Kasumi-1 (cell line): ENCODE measurements around the gene KBTBD8.

ENCODE experiments used
- DNase-seq, 2 experiments: peaks; one replicate each; lab custom pipeline; 2025; lab: John Stamatoyannopoulos, UW

Gene KBTBD8, protein sequence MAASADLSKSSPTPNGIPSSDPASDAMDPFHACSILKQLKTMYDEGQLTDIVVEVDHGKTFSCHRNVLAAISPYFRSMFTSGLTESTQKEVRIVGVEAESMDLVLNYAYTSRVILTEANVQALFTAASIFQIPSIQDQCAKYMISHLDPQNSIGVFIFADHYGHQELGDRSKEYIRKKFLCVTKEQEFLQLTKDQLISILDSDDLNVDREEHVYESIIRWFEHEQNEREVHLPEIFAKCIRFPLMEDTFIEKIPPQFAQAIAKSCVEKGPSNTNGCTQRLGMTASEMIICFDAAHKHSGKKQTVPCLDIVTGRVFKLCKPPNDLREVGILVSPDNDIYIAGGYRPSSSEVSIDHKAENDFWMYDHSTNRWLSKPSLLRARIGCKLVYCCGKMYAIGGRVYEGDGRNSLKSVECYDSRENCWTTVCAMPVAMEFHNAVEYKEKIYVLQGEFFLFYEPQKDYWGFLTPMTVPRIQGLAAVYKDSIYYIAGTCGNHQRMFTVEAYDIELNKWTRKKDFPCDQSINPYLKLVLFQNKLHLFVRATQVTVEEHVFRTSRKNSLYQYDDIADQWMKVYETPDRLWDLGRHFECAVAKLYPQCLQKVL

DNA sequence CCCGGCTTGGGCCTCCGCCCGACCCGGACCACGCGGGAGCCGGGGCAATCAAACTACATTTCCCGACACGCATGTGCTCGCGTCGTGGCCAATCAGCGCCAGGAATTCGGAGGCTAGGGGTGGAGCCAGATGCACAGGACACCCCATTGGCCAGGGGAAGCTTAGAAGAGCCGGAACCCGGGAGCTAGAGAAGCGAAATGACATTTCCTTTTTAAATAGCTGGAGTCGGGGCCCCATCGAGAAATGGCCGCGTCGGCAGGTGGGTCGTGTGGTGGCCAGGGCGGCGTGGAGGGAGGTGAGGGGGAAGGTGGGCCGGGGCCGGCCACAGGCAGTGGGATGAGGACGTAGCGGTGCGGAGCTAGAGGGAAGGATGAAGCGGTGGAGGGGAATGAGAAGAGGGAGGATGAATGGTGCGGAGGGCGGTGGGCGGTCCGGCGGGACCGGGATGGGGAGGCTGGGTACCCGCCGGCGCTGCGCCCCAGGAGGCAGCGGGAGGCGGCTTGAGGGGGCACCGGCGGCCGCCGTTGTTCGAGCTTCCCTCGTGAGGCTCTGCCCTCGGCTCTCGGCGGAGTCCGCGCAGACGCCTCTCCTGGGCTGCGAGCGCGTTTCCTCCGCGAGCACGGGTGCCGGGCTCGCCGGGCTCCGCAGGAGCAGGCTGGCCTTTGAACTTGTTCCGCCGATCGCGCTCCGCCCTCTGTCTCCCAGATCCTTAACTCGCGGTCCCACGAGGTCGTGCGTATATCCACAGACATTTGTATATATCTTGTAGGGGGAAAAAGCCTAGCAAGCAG, at the start of gene KBTBD8:
KBTBD8 (plus strand) TSS at position 195 of the 791 bp plus-strand sequence; CDS start at position 244, 49 bp downstream.
- peak; percentile 98 to 100 for DNase-seq

DNA sequence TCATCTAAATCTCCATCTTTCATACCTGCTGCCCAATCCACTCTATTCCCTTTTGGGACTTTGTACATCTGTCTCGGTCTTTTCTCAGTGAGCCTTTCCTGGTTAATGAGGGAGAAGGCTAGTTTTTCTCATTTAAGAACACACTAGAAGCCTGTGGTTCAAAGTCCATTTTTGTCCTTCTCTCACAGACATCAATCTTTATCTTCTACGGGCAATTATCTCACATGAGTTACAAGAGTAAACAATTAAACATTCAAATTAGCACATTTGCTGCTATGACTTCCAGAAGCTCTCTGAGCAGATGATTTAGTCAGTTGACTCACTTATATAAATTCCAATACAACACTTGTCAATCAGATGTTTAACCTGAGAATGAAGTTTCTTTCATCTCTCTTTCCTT, 49.3 kb upstream of the KBTBD8 start:
- no peak for DNase-seq

DNA sequence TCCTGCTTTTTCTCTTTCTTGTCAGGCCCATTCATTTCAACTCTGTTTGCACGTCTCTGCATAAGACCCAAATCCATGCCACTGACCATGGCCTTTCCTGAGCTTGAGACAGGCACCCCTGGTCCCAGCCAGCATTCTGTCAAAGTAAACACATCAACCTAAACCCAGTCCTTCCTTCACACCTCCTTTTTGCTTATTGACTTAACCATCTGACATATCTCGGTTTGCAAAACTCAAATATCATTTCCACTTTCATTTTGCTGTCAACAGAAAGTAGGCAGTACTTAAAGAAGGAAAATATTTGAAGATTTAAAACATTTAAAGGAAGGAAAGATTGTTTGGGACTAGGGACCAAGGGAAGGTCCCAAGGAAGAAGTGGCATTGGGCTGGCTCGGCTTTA, 48.2 kb upstream of the KBTBD8 start:
- DNase-seq = no peak

DNA sequence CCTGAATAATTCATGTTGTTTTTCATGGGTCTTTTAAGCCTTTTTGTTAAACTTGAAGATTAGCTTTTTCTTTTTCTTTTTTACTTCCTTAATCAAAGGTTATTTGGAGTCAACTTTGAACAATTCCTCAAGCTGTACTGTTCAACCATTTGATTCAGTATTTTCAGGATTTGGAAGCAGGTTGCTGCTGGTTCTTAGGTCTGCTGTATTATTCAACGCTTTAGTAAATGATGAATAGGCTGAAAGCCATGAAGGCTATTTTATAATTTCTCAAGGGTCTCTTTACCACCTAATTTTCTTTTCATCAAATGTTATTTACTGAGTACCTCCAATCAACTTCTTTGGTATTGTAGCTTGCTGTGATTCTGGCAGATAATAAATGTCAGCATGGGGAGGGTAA, 45.8 kb upstream of the KBTBD8 start:
- DNase-seq = no peak

DNA sequence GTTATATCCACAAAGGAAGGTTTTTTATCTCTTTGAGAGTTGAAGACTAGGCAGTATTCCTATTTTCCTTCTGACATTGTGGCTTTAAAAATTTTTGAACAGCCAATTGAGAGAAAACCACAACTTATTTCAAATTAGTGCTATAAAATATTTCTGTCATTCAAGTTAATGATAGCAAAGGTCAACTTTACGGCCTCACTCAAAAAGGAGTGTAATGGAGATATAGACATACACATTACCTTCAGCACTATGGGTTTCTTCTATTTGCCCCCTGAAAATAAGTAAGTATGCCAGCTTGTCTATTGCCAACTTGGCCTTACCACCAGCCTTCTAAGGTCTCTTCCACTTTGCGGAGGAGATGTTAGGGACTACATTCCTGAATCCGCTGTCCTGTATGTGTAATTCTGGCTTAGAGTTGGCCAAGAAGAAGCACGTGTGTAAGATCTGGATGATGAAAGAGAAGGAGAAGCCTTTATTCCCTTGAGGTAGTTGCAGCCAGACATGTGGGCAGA, 44.1 kb upstream of the KBTBD8 start:
- no peak for DNase-seq

DNA sequence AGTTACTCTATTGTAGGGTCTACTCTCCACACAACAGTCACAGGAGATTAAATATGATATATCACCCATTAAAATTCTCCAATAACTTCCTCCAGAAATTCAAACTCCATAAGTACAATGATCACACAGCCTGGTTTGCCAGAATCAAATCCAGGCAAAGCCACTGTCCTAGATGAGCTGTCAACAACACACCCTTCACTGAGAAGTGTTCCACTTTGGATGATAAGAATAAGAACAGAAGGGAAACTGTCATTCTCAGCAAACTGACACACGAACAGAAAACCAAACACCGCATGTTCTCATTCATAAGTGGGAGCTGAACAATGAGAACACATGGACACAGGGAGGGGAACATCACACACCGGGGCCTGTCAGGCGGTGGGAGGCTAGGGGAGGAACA, 41.4 kb upstream of the KBTBD8 start:
- DNase-seq = no peak

DNA sequence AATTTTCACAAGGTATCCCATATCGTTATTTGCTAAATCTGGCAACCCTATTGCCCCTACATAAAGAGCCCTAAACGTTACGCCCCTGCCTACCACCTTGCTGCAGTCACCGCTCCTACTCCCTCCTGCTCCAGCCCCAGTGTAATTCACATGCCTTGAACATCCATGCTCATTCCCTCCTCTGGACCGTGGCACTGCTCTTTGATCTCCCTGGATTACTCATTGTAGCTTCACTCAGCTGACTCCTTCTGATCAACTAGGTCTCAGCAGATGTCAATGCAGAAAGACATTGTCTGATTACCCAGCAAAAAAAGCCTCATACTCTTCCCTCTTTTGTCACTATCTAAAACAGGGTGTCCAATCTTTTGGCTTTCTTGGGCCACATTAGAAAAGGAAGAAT, 40.7 kb upstream of the KBTBD8 start:
- DNase-seq = no peak

DNA sequence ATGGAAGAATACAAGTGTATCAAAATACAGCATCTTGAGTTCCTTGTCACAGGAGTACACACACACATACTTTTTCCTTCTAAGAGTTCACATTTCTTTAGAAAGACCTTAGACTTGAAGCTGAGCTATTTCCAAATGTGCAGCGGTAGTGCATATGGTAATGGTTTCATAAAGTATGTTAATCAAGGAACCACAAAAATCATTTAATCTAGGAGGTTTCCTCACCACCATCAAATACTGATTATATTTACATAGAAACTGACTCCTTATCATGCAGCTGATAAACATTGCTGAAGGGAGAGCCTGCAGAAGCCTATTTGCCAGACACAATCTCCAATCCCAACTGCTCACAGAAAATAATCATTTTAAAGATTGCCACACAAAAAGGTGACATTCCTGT, 40.0 kb upstream of the KBTBD8 start:
- DNase-seq = no peak

DNA sequence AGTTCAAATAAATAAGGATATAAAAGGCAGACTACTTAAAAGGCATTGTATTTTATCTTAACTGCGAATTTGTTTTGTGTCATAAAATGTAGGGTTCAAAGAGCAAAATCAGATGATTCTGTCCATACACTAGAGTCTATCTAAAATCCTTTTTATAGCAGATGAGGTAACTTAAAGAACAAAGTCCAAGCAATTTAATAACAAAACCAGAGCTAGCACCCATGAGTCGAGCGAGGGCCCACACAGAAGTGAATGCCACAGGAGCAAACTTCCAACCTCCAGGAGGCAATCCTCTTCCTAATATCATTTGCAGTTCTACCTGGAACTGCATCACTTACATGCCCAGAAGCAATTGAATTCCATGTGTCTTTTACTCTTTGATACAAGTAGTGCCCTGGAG, 35.4 kb upstream of the KBTBD8 start:
- no peak for DNase-seq

DNA sequence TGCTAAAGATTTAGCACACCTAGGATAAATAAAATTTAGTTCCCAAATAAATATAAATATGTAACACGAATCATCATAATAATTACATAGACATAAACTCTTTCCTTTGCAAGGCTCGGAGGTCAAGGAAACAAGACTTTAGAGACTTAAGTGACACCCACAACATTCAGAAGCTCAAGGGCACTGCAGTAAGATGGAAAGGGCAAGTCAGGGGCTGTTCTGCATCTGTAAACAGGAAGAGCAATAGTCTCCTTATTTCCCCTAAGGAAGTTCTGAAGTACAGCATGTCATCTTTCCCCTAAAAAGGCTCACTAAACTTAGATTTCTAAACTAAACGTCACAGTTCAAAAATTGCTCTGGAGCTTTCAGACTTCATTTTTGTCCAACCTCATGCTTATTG, 26.9 kb upstream of the KBTBD8 start:
- no peak for DNase-seq

DNA sequence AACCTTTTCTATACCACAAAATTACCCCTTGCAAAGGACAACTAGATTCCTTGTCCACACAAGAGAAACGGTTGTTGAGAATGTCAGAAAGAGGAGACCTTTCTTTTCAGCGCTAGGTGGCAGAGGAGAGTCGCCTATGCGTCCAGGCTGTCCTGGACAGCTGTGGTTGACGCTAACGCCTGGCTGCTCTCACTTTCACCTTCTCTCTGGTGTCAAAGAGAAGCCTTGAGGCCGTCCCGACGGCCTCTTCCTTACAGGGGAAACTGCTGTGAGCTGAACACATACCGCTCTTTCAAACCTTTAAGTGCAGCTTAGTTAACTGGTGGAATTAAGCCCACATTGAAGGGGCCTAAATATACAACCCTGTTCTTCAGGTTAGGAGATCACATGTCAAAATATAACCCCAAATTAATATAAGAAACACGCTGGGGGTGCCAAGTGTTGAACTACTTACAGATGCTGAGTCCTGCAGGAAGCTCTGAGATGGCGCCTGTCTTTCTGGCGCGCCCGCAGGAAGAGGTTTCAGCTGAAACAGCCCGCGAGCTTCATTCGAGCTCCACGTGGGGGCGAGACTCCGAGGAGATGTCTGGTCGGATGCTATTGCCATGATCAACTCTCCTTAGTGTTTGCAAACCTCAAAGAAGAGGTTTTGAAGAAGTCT, 26.1 kb upstream of the KBTBD8 start:
- DNase-seq = peak; percentile 82 to 83

DNA sequence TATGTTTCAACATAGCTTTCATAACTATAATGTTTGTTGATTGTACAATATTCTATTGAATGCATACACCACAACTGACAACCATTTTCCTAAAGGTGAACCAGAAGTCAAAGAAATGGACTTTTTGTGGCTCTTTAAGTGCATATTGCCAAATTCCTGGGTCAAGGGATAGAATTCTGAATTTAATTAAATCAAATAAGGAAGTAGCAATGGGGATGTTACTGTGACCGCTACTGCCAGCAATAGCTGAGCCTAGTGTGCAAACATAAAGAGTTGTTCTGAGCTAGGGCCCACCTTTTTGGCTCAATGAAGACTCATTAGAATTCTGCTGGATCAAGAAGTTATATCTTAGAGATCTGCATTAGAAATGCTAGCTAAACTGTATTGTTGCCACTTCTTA, 17.3 kb upstream of the KBTBD8 start:
- no peak for DNase-seq

DNA sequence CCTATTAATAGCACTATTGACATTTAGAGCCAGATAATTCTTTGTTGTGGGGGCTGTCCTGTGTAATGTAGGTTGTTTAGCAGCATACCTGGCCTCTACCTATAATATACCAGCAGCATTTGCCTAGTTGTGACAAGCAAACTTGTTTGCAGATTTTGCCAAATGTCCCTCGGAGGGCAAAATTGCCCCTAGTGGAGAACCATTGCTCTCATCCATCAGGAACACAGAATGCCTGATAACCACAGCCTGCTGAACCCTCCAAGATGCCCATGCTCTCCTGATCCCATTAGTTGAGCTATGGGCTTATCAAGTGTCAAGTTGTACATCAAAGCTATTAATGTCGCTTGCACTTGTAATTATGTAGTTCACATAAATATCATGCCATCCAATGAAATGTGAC, 15.0 kb upstream of the KBTBD8 start:
- DNase-seq = no peak

DNA sequence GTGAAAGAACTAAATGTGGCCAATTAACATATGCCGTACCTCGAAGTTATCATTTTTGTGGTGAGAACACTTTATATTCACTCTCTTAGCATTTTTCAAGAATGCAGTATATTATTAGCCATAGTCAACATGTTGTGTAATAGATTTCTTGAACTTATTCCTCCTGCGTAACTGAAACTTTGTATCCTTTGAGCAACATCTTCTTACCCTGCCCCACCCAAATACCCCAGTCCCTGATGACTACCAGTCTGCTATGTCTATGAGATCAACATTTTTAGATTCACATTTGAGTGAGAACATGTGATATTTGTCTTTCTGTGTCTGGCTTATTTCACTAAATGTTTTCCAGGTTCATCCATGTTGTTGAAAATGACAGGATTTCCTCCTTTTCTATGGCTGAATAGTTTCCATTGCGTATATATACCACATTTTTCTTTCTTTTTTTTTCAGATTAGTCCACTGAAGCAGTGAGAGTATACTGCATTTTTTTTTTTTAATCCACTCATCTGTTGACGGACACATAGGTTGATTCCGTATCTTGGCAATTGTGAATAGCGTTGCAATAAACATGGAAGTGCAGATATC, 12.7 kb upstream of the KBTBD8 start:
- no peak for DNase-seq

DNA sequence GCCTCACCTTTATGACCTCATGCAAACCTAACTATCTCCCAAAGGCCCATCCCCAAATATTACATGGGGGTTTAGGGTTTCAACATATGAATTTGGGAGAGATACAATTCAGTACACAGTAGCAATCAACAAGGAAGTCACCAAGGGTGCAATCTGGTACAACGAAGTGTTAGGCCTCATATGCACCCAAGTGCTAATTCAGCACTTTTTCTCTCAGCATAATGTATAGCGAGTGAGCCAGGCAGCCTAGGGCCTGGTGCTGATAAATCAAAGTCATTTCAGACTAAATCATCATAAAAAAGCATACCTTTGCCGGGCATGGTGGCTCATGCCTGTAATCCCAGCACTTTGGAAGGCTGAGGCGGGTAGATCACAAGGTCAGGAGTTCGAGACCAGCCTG, 11.7 kb upstream of the KBTBD8 start:
- DNase-seq = no peak

DNA sequence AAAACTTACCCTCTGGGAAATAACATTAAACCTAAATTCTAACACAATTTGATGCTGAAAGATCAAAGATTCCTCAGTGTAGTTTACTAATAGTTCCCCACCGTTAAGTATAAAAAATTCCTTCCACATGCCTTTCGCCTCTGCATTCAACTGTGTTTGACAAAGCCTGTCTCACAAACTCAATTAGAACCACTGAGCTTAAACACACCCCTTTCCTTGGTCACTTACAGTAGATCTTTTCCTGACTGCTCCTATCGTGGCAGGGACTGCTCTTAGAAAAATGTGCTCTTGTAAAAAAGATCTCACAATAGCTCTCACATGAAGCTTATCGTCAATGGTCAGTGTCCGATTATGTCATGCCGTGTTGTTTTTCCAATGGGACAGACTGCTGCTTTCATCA, 8.9 kb upstream of the KBTBD8 start:
- no peak for DNase-seq

DNA sequence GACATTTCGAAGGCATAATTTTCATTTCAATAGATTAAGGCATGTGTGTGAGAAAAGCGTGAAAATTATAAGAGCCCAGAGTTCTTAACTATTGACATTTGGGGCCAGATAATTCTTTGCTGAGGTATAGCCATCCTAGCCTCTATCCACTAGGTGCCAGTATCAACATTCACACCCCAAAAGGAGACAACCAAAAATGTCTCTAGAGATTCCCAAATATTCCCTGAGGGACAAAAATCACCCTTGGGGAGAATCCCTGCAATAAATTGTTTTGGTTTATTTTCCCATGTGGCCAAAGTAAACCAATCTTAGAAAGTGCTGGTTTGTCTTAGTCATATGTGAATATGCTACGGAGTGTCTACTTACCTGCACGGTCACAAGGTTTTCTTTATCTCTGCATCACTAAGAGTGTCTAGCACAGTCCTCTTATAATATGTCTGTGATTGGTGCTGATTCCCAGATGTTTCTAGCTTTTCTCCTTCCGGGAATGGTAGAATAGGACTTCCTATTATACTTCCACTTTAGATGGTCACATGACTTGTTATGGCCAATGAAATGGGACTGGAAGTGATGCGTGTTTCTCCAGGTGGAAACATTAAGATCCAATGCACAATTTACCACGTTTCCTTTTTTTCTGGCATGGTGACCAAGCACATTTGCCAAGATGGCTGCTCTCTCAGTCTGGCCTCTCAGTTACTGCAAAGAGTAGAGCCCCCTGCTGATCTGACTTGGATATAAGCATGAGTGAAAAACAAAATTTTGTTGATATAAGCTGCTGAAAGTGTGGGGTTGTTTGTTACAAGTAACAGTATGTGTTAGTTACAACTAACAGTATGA, 8.0 kb upstream of the KBTBD8 start:
- DNase-seq = peak; percentile 17 to 36

DNA sequence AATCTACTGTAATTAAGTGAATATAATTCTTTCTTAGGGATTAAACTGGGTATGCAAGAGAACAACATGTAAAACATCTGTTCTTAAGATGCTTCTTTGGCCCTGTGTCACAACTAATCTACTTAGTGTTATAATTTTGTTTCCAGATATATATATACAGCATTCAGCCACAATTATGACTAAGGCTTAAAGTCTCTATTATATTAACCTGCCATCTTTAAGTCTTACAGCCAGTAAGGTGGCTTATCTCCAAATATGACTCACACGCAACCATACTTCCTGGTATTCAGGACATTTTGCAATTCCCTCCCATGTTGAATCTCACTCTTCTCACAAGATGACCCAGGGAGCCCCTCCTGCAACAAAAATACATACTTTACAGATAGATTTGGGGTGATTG, 6.6 kb upstream of the KBTBD8 start:
- peak; percentile 48 to 58 for DNase-seq

DNA sequence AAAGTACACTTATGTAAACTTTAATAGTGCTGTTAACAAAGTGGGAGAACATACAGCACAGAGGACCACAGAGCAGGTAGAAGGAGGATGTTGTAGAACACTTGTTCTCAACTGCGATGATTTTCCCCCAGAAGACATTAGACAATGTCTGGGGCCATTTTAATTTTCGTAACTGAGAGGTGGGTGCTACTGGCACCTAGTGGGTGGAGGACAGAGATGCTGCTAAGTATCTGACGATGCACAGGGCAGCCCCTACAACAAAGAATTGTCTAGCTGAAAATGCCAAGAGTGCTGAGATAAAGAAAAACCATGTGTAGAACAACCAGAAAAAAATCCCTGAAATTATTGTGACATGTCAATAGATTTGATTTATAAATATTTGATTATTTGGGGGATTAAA, 5.0 kb upstream of the KBTBD8 start:
- DNase-seq = no peak

DNA sequence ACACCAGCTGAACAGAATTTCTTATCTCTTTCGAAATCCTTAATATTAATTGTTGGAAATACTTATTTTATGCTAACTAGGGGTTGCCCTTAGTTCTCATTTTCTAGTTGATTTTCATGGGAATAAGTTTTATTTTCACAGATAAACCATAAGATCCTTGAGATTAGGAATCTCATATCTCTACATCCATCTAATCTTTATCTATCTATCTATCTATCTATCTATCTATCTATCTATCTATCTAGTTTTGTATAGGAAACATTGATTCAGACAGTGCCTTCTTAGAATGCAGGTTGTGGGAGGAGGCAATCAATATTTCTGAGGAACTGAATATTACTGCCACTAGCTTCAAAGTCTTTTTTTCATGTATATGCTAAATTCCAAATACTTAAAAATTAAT, 3.5 kb upstream of the KBTBD8 start:
- DNase-seq = no peak

DNA sequence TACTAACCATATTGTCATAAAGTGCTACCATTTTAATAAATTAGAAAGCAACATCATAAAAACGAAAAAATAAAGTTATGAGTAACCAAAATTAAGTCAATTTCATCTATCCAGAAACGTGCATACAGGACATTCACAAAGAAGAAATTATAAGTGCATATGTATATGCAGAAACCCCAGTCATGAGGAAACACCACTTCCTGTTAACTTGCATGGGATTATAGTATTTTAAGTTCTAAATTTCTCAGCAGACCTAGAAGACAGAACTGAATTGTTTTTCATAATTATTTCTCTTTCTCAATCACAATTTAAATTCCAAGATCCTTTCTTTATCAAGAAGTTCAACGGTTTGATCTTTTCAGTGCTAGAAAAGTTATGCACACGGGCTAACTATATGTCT, 1.4 kb upstream of the KBTBD8 start:
- DNase-seq = peak; percentile 19 to 22
